Upper lobe of left lung (tissue), 6 donors: ENCODE data around the gene LRGUK. TPM values are rescaled to one million over a fixed set of nuclear protein-coding genes. Genes with fewer than 3 reads are reported as not detected.

ENCODE experiments used
- ATAC-seq, 2 donors: fragments of 200-7000 bp; cut with Tn5 transposase; one replicate each; pipeline ENCODE4 v1.9.1; 2022; ENCODE audit warnings: mild to moderate bottlenecking in 2 of 2, moderate library complexity in 2 of 2; ENCODE audit not compliant: low FRiP score in 2 of 2
- DNase-seq, 2 donors: peaks; one replicate each; pipeline ENCODE4 v3.0.0-alpha.2; 2019 to 2020
- H3K27ac ChIP-seq, 4 donors: fragments of 200-600 bp; sonication (generic); one replicate each; pipeline ENCODE4 v1.5.1; 2016 to 2019
- H3K27me3 ChIP-seq, 4 donors: fragments of 200-600 bp; sonication (generic); one replicate each; pipeline ENCODE4 v1.5.1; 2017 to 2019
- H3K36me3 ChIP-seq, 4 donors: fragments of 200-600 bp; sonication (generic); one replicate each; pipeline ENCODE4 v1.5.1; 2016 to 2019
- H3K4me1 ChIP-seq, 4 donors: fragments of 200-600 bp; sonication (generic); one replicate each; pipeline ENCODE4 v1.5.1; 2018 to 2019
- H3K4me3 ChIP-seq, 4 donors: fragments of 200-600 bp; sonication (generic); one replicate each; pipeline ENCODE4 v1.5.1; 2017 to 2019; ENCODE audit warnings: mild to moderate bottlenecking in 2 of 4, moderate library complexity in 1 of 4
- H3K9me3 ChIP-seq, 4 donors: fragments of 200-600 bp; sonication (generic); one replicate each; pipeline ENCODE4 v1.5.1; 2018 to 2019
- CTCF ChIP-seq, 6 experiments: fragments of 450-650 bp in 4 of 6; fragments of 200-600 bp in 2 of 6; sonication (generic) in 2 of 6; IDR thresholded peaks; one replicate each; pipeline ENCODE4 v1.5.1; 2016 to 2019; ENCODE audit warnings: antibody characterized with exemption in 6 of 6
- EP300 ChIP-seq, 4 donors: sonication (generic); formaldehyde crosslinking; IDR thresholded peaks; one replicate each; pipeline ENCODE4 v1.5.1; 2017; ENCODE audit warnings: antibody characterized with exemption in 4 of 4, control low read depth in 2 of 4
- POLR2A ChIP-seq, 4 donors: fragments of 450-650 bp; IDR thresholded peaks; one replicate each; pipeline ENCODE4 v1.5.1; 2016 to 2017; ENCODE audit warnings: antibody characterized with exemption in 4 of 4, mild to moderate bottlenecking in 2 of 4
- POLR2AphosphoS5 ChIP-seq, 2 donors: sonication (generic); formaldehyde crosslinking; IDR thresholded peaks; one replicate each; pipeline ENCODE4 v1.5.1; 2017; ENCODE audit warnings: antibody characterized with exemption in 2 of 2
- WGBS, 2 donors: methylation state at CpG; one replicate each; pipeline ENCODE4 v1.1.5; 2017 to 2018; 5-methylcytosine and 5-hydroxymethylcytosine counted together
- total RNA-seq, 6 donors: library from RNA; depleted of rRNA in 4 of 6; stranded (reverse); fragments of >200 nt in 4 of 6; gene quantifications; one replicate each; pipeline versions ENCODE4 v1.1.0 to v1.2.1, GENCODE V29; 2016 to 2021
- donor health status: DM: no; HTN: no; CAD: no; lungs with moderate emphysema.
- donor health status: DM: no; HTN: yes; CAD: no; lungs with severe emphysema.

Gene LRGUK
- total RNA-seq, 6 donors from 2014 or later, result 0.31 to 9.1 (median 1.9) TPM

- no peak for DNase-seq
- no peaks in the 10 kb centered on the region for H3K9me3 ChIP-seq
- no peaks in the 10 kb centered on the region for H3K4me1 ChIP-seq
- whole genome bisulfite sequencing, 2 donors, result 78 to 81% methylated on average over 12 of the region's 12 CpGs
- no peak overlapping the region for H3K4me3 ChIP-seq
- no peak for TF ChIP-seq EP300 (IDR thresholded peaks at IDR 0.05)
- TF ChIP-seq POLR2AphosphoS5 (IDR thresholded peaks at IDR 0.05), result no peak
- no peak for TF ChIP-seq POLR2A (IDR thresholded peaks at IDR 0.05)
- TF ChIP-seq CTCF (IDR thresholded peaks at IDR 0.05), result no peak
- H3K27ac ChIP-seq, result no peak overlapping the region
- no peaks in the 10 kb centered on the region for H3K27me3 ChIP-seq
- H3K36me3 ChIP-seq, result peaks cover 0 to 3% (median 0%) of the 10 kb centered on the region in 4 donors
- no peak for ATAC-seq
These were observed 160.9 kb downstream of the LRGUK start for GRCh38 chr7:134287916-134288659.

- H3K4me3 ChIP-seq, result no peak overlapping the region
- H3K4me1 ChIP-seq, result no peaks in the 10 kb centered on the region
- TF ChIP-seq CTCF (IDR thresholded peaks at IDR 0.05), result no peak
- no peaks in the 10 kb centered on the region for H3K27me3 ChIP-seq
- ATAC-seq (peak in 1 of 2 donors; percentile 53), DNase-seq (no peak)
- no peak overlapping the region for H3K27ac ChIP-seq
- peaks cover 0 to 11% (median 7%) of the 10 kb centered on the region in 4 donors for H3K36me3 ChIP-seq
- 65 to 70% methylated on average over 7 of the region's 7 CpGs for WGBS, 2 donors
- H3K9me3 ChIP-seq, result no peaks in the 10 kb centered on the region
These were observed 162.3 kb downstream of the LRGUK start for GRCh38 chr7:134289423-134289822.

GRCh38 chr7:134289841-134290240 is 162.7 kb downstream of the LRGUK start:
- Histone ChIP-seq H3K4me3 (no peak overlapping the region), H3K36me3 (peaks cover 0 to 15% (median 11%) of the 10 kb centered on the region in 4 donors), H3K27ac (no peak overlapping the region), H3K4me1 (no peaks in the 10 kb centered on the region), H3K27me3 (no peaks in the 10 kb centered on the region), H3K9me3 (no peaks in the 10 kb centered on the region)
- DNase-seq (no peak), ATAC-seq (peak in 1 of 2 donors; percentile 4)
- TF ChIP-seq POLR2A (IDR thresholded peaks at IDR 0.05) (no peak), POLR2AphosphoS5 (IDR thresholded peaks at IDR 0.05) (no peak), CTCF (IDR thresholded peaks at IDR 0.05) (no peak), EP300 (IDR thresholded peaks at IDR 0.05) (no peak)
- 71 to 85% methylated on average over 2 of the region's 2 CpGs for WGBS, 2 donors

- H3K4me3 ChIP-seq, result no peak overlapping the region
- no peak overlapping the region for H3K27ac ChIP-seq
- ATAC-seq (peak in 1 of 2 donors; percentile 62), DNase-seq (no peak)
- 78 to 83% methylated on average over 3 of the region's 3 CpGs for WGBS, 2 donors
- H3K36me3 ChIP-seq, result peaks cover 0 to 20% (median 14%) of the 10 kb centered on the region in 4 donors
- no peaks in the 10 kb centered on the region for H3K27me3 ChIP-seq
- no peak for TF ChIP-seq CTCF (IDR thresholded peaks at IDR 0.05)
- H3K9me3 ChIP-seq, result no peaks in the 10 kb centered on the region
- H3K4me1 ChIP-seq, result no peaks in the 10 kb centered on the region
These were observed 163.1 kb downstream of the LRGUK start for GRCh38 chr7:134290286-134290685.
